Cardiac muscle cell (in vitro differentiated cells and primary cell): ENCODE data around the gene BMP8A. TPM values are rescaled to one million over a fixed set of nuclear protein-coding genes. Genes with fewer than 3 reads are reported as not detected.
A peak's percentile ranks its signal among the peaks of the same experiment; 100 is the strongest.
"Not testable (repeated sequence)": the region's sequence is repeated elsewhere in the genome, so short reads cannot be mapped to it uniquely, and the experiment has no call there.

Source experiments
- DNase-seq, 2 donors: peaks; one replicate each; pipeline versions ENCODE4 v3.0.0 to v3.0.0-alpha.2; 2010 to 2017; ENCODE audit warnings: low read depth in 1 of 2, low spot score in 1 of 2
- H3K27ac ChIP-seq: fragments of 200-600 bp; sonication (generic); 2 replicates; pipeline ENCODE4 v1.5.1; 2016
- H3K27me3 ChIP-seq: fragments of 200-600 bp; sonication (generic); 2 replicates; pipeline ENCODE4 v1.6.0; 2016; ENCODE audit warnings: control low read depth
- H3K36me3 ChIP-seq: fragments of 200-600 bp; sonication (generic); 2 replicates; pipeline ENCODE4 v1.5.1; 2016; ENCODE audit warnings: control low read depth
- H3K4me1 ChIP-seq: fragments of 200-600 bp; sonication (generic); 2 replicates; pipeline ENCODE4 v1.8.1; 2017; ENCODE audit warnings: low read depth, mild to moderate bottlenecking, mixed run types
- H3K4me3 ChIP-seq: fragments of 200-600 bp; sonication (generic); 2 replicates; pipeline ENCODE4 v1.5.1; 2016; ENCODE audit warnings: mild to moderate bottlenecking
- H3K9me3 ChIP-seq: fragments of 200-600 bp; sonication (generic); 2 replicates; pipeline ENCODE4 v1.5.1; 2017; ENCODE audit warnings: low read depth, mild to moderate bottlenecking, control low read depth
- CTCF ChIP-seq: IDR thresholded peaks from 2 replicates; pipeline ENCODE4 v1.5.1; 2012; ENCODE audit warnings: low read depth, mild to moderate bottlenecking, low read length
- polyA plus RNA-seq: library from polyadenylated mRNA; unstranded; fragments of >200 nt; fragmentation: Nextera tagmentation; extraction: Ambion mirVana; gene quantifications from 2 replicates; pipeline ENCODE4 v1.2.1, GENCODE V29; 2016
- total RNA-seq: library from RNA; depleted of rRNA; stranded (reverse); fragments of >200 nt; gene quantifications from 2 replicates; pipeline ENCODE4 v1.2.3, GENCODE V29; 2016

The BMP8A gene
- total and polyA plus RNA-seq, 2 experiments from 2014 or later = 0.09 to 0.70 TPM

GRCh38 chr1:39473324-39473723 lies 18.1 kb upstream of the BMP8A start:
- no peak for DNase-seq
- no peaks in the 10 kb centered on the region for H3K9me3 ChIP-seq
- no peak overlapping the region for H3K4me3 ChIP-seq
- H3K27ac ChIP-seq = no peak overlapping the region
- TF ChIP-seq CTCF = no peak
- H3K36me3 ChIP-seq = peaks cover 37% of the 10 kb centered on the region
- H3K27me3 ChIP-seq = no peaks in the 10 kb centered on the region
- peaks cover 10% of the 10 kb centered on the region for H3K4me1 ChIP-seq

- Histone ChIP-seq H3K4me1 (peaks cover 10% of the 10 kb centered on the region), H3K36me3 (peaks cover 35% of the 10 kb centered on the region), H3K27me3 (no peaks in the 10 kb centered on the region), H3K9me3 (no peaks in the 10 kb centered on the region), H3K27ac (peak overlapping the region; percentile 64), H3K4me3 (no peak overlapping the region)
- DNase-seq = peak in 1 of 2 donors; percentile 69
- TF ChIP-seq CTCF = no peak
These were observed 16.6 kb upstream of the BMP8A start for GRCh38 chr1:39474810-39475209.

GRCh38 chr1:39475551-39475950 lies 15.9 kb upstream of the BMP8A start:
- not testable (repeated sequence) for H3K4me3 ChIP-seq, H3K9me3 ChIP-seq, H3K27ac ChIP-seq, H3K4me1 ChIP-seq, H3K27me3 ChIP-seq, DNase-seq
- H3K36me3 ChIP-seq = peaks cover 34% of the 10 kb centered on the region

- DNase-seq = no peak
- Histone ChIP-seq H3K4me1 (peaks cover 10% of the 10 kb centered on the region), H3K9me3 (no peaks in the 10 kb centered on the region), H3K27ac (no peak overlapping the region), H3K4me3 (no peak overlapping the region), H3K27me3 (no peaks in the 10 kb centered on the region), H3K36me3 (peaks cover 39% of the 10 kb centered on the region)
- no peak for TF ChIP-seq CTCF
These were observed 13.1 kb upstream of the BMP8A start for GRCh38 chr1:39478126-39478915.

GRCh38 chr1:39481289-39481688 lies 10.1 kb upstream of the BMP8A start:
- H3K4me1 ChIP-seq = no peaks in the 10 kb centered on the region
- H3K27me3 ChIP-seq = no peaks in the 10 kb centered on the region
- DNase-seq = no peak
- no peak overlapping the region for H3K4me3 ChIP-seq
- TF ChIP-seq CTCF = no peak
- H3K9me3 ChIP-seq = no peaks in the 10 kb centered on the region
- no peak overlapping the region for H3K27ac ChIP-seq
- peaks cover 64% of the 10 kb centered on the region for H3K36me3 ChIP-seq

- Histone ChIP-seq H3K9me3 (no peaks in the 10 kb centered on the region), H3K4me3 (no peak overlapping the region), H3K27me3 (no peaks in the 10 kb centered on the region), H3K27ac (no peak overlapping the region), H3K36me3 (peaks cover 76% of the 10 kb centered on the region), H3K4me1 (no peaks in the 10 kb centered on the region)
- no peak for TF ChIP-seq CTCF
- no peak for DNase-seq
These were observed 8.2 kb upstream of the BMP8A start for GRCh38 chr1:39483276-39483675.
